Effector CD8-positive, alpha-beta T cell (primary cell): ENCODE data around the gene TRIM10.
"Not testable (repeated sequence)": the region's sequence is repeated elsewhere in the genome, so short reads cannot be mapped to it uniquely, and the experiment has no call there.

Experiments used
- DNase-seq: peaks from one replicate; lab custom pipeline; 2025; lab: John Stamatoyannopoulos, UW

Gene TRIM10

GRCh38 chr6:30127238-30128093 lies 33.5 kb downstream of the TRIM10 start:
- no peak for DNase-seq

GRCh38 chr6:30122515-30122914 lies 38.5 kb downstream of the TRIM10 start:
- DNase-seq, result no peak

GRCh38 chr6:30121446-30122366 lies 39.3 kb downstream of the TRIM10 start:
- DNase-seq, result no peak

GRCh38 chr6:30118691-30119090 lies 42.3 kb downstream of the TRIM10 start:
- not testable (repeated sequence) for DNase-seq

- DNase-seq, result no peak
These were observed 44.3 kb downstream of the TRIM10 start for GRCh38 chr6:30116724-30117123.

- no peak for DNase-seq
These were observed 47.2 kb downstream of the TRIM10 start for GRCh38 chr6:30113841-30114240.

- no peak for DNase-seq
These were observed 47.8 kb downstream of the TRIM10 start, which contains the start of gene TRIM31 for GRCh38 chr6:30113003-30113759. TRIM31 (minus strand) TSS chr6:30113090; CDS start chr6:30112805, 285 bp downstream.

- no peak for DNase-seq
These were observed 48.5 kb downstream of the TRIM10 start for GRCh38 chr6:30112402-30112994.

GRCh38 chr6:30111266-30111856 lies 49.6 kb downstream of the TRIM10 start:
- DNase-seq, result no peak

GRCh38 chr6:30104661-30105060 lies 56.4 kb downstream of the TRIM10 start:
- DNase-seq, result no peak

- no peak for DNase-seq
These were observed 57.2 kb downstream of the TRIM10 start for GRCh38 chr6:30103872-30104179.

GRCh38 chr6:30102970-30103871 lies 57.8 kb downstream of the TRIM10 start:
- DNase-seq, result peak; percentile 74

GRCh38 chr6:30102414-30102969 lies 58.5 kb downstream of the TRIM10 start:
- no peak for DNase-seq
